ENCODE results near the gene TGM6.

- TF ChIP-seq NFE2L1 (CRISPR knock-in tag; IDR thresholded peaks at IDR 0.05) = no peak
- no peak for TF ChIP-seq ATF3 (CRISPR knock-in tag; conservative IDR thresholded peaks at IDR 0.05)
These were observed 15.0 kb upstream of the TGM6 start for GRCh38 chr20:2365666-2366065.

Data from WTC11 (cell line).